Activated CD8-positive, alpha-beta memory T cell treated with anti-CD3 and anti-CD28 coated beads for 24 hours (primary cell): ENCODE data around the gene ARID1B.

Experiments used
- DNase-seq: peaks from one replicate; pipeline ENCODE4 v3.0.0-alpha.2; 2020

ARID1B gene

GRCh38 chr6:156776840-156777576, at the start of gene ARID1B:
TSS of gene ARID1B (plus strand) at chr6:156777378. CDS start at chr6:156777681, 303 bp downstream.
- DNase-seq, result peak; percentile 90

- DNase-seq, result no peak
Observed at GRCh38 chr6:156727715-156728385, 49.3 kb upstream of the ARID1B start.

GRCh38 chr6:156729248-156729647, 47.9 kb upstream of the ARID1B start:
- no peak for DNase-seq

GRCh38 chr6:156731396-156731795, 45.8 kb upstream of the ARID1B start:
- DNase-seq, result no peak

GRCh38 chr6:156735751-156736150, 41.4 kb upstream of the ARID1B start:
- DNase-seq, result no peak

GRCh38 chr6:156740604-156741003, 36.6 kb upstream of the ARID1B start:
- DNase-seq, result no peak

GRCh38 chr6:156741287-156742073, 35.7 kb upstream of the ARID1B start:
- DNase-seq, result no peak

GRCh38 chr6:156747715-156748114, 29.5 kb upstream of the ARID1B start:
- DNase-seq, result no peak

- no peak for DNase-seq
Observed at GRCh38 chr6:156748504-156748903, 28.7 kb upstream of the ARID1B start.

- DNase-seq, result no peak
Observed at GRCh38 chr6:156752666-156753301, 24.4 kb upstream of the ARID1B start.

- DNase-seq, result no peak
Observed at GRCh38 chr6:156756630-156757610, 20.3 kb upstream of the ARID1B start.

GRCh38 chr6:156757849-156758248, 19.3 kb upstream of the ARID1B start:
- no peak for DNase-seq

- no peak for DNase-seq
Observed at GRCh38 chr6:156760377-156760776, 16.8 kb upstream of the ARID1B start.

GRCh38 chr6:156762547-156762946, 14.6 kb upstream of the ARID1B start:
- no peak for DNase-seq

GRCh38 chr6:156765117-156765516, 12.1 kb upstream of the ARID1B start:
- no peak for DNase-seq

- DNase-seq, result no peak
Observed at GRCh38 chr6:156767603-156768467, 9.3 kb upstream of the ARID1B start.

- no peak for DNase-seq
Observed at GRCh38 chr6:156771047-156771446, 6.1 kb upstream of the ARID1B start.

- DNase-seq, result no peak
Observed at GRCh38 chr6:156771761-156772160, 5.4 kb upstream of the ARID1B start.

- DNase-seq, result no peak
Observed at GRCh38 chr6:156773476-156773875, 3.7 kb upstream of the ARID1B start.

GRCh38 chr6:156773935-156774852, 3.0 kb upstream of the ARID1B start:
- DNase-seq, result no peak
